ENCODE results near the gene UBAC2. TPM values are rescaled to one million over a fixed set of nuclear protein-coding genes. Genes with fewer than 3 reads are reported as not detected.

UBAC2 gene
- total and polyA plus RNA-seq, 2 of the 8 experiments (the other 6 are each of a cell fraction or from before 2014, with no cell fraction given) = 75.9 to 76.9 TPM

DNA sequence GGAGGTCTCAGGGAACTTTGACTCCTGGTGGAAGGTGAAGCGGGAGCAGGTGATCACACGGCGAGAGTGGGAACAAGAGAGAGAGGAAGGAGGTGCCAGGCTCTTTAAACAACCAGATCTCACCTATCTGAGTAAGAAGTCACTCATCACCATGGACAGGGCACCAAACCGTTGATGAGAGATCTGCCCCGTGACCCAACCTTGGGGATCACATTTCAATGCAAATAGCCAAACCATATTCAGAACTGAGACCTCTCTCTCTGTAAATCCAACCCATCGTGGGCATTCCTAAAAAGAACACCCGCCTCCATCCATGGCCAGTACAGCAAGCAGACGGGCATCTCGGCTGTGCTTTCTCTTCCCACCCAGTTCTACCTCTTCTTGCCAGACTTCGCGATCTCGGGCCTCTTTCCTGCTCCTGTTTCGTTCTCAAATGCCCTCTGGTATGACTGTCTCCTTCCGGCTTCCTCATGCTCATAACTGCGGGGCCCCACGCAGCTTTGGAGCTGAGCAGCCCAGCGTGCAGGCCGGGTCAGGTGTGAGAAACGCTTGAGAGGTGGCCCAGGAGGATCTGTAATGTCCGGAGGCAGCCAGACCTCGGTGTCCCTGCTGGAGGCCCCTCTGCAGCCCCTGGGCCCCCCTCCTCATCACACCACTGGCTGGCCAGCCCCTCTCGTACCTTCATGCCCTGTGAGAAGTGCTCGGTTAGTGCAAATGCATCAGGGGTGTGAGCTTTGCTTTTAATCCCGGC, 203.5 kb downstream of the UBAC2 start:
- H4K8ac ChIP-seq (ENCODE audit: extremely low read depth, insufficient read depth, low read length) = no peak overlapping the region
- ChIA-PET CTCF (ENCODE audit: partially characterized antibody) (interaction anchor here (0.9 to 2.0 kb wide), 9 partner anchors 14 to 250 kb away, joined by 3 to 11 read pairs (median 4); no protein-coding TSS in a partner anchor), POLR2A (ENCODE audit: partially characterized antibody) (no interaction called here)
- no peaks in the 10 kb centered on the region for H4K20me1 ChIP-seq (replicated peaks in 1 of 2; ENCODE audit: control insufficient read depth in 1 of 2, insufficient read depth in 2 of 2, low read length in 2 of 2)
- H3K36me3 ChIP-seq (ENCODE audit: control insufficient read depth in 2 of 4, insufficient read depth in 4 of 4, low read length in 3 of 4) = no peaks in the 10 kb centered on the region
- H4K91ac ChIP-seq (replicated peaks; ENCODE audit: insufficient read length, low read length) = no peak overlapping the region
- no peaks in the 10 kb centered on the region for H3K79me2 ChIP-seq (ENCODE audit: control insufficient read depth in 1 of 2, insufficient read depth in 2 of 2, low read length in 2 of 2)
- H3K4ac ChIP-seq (replicated peaks; ENCODE audit: insufficient read length, low read depth, low read length) = no peak overlapping the region
- DNase-seq (ENCODE audit: low read depth in 1 of 2, low spot score in 2 of 2) (no peak), FAIRE-seq (no peak)
- no peak overlapping the region for H3K18ac ChIP-seq (ENCODE audit: extremely low read depth, low read length)
- no peak overlapping the region for H3K14ac ChIP-seq (ENCODE audit: insufficient read length)
- H3K23me2 ChIP-seq (ENCODE audit: low read depth, low read length) = no peaks in the 10 kb centered on the region
- no peak overlapping the region for H2BK5ac ChIP-seq (ENCODE audit: low read depth, low read length)
- no peak overlapping the region for H2AK5ac ChIP-seq (ENCODE audit: low read depth, low read length)
- no peak overlapping the region for H3K9ac ChIP-seq (replicated peaks in 1 of 4; ENCODE audit: extremely low read depth in 1 of 4, low read depth in 3 of 4, low read length in 3 of 4)
- no peak overlapping the region for H3K56ac ChIP-seq (replicated peaks; ENCODE audit: insufficient read length, low read depth, low read length)
- no peak overlapping the region for H2BK15ac ChIP-seq (ENCODE audit: low read length)
- no peaks in the 10 kb centered on the region; a peak in 1 of 7 replicates for H3K4me1 ChIP-seq (replicated peaks in 1 of 4; ENCODE audit: control insufficient read depth in 3 of 4, insufficient read depth in 4 of 4, low read length in 3 of 4)
- peak overlapping the region; percentile 78; the same call in 1 of the 2 replicates for H2AFZ ChIP-seq (ENCODE audit: low read length)
- H2BK120ac ChIP-seq (replicated peaks; ENCODE audit: low read depth, low read length) = no peak overlapping the region
- H2BK20ac ChIP-seq (ENCODE audit: low read length) = no peak overlapping the region
- no peaks in the 10 kb centered on the region for H3K79me1 ChIP-seq (ENCODE audit: low read depth, low read length)
- no peak overlapping the region for H3K4me3 ChIP-seq (ENCODE audit: extremely low read depth in 1 of 4, insufficient read depth in 2 of 4, low read depth in 3 of 4, low read length in 4 of 4)
- H2BK12ac ChIP-seq (ENCODE audit: low read depth, low read length) = no peak overlapping the region
- H3K27ac ChIP-seq (ENCODE audit: low read depth, low read length) = no peak overlapping the region
- TF ChIP-seq POLR2AphosphoS5 (IDR thresholded peaks at IDR 0.05; ENCODE audit: low read depth, low read length) (no peak), HDAC2 (IDR thresholded peaks at IDR 0.05; ENCODE audit: borderline replicate concordance in 1 of 2, low read depth in 2 of 2, low read length in 2 of 2) (no peak), BRCA1 (IDR thresholded peaks at IDR 0.05; ENCODE audit: low read depth, low read length) (no peak), BACH1 (IDR thresholded peaks at IDR 0.05; ENCODE audit: low read length) (no peak), NRF1 (IDR thresholded peaks at IDR 0.05; ENCODE audit: low read depth, low read length) (no peak), TCF12 (IDR thresholded peaks at IDR 0.05; ENCODE audit: low read depth, low read length) (no peak), KDM1A (IDR thresholded peaks at IDR 0.05; ENCODE audit: borderline replicate concordance, low read length) (no peak)
- TF ChIP-seq, protein P1, sequence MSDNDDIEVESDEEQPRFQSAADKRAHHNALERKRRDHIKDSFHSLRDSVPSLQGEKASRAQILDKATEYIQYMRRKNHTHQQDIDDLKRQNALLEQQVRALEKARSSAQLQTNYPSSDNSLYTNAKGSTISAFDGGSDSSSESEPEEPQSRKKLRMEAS (IDR thresholded peaks at IDR 0.05) = no peak
- no peak overlapping the region for H3K23ac ChIP-seq (ENCODE audit: insufficient read length)
- no peak overlapping the region for H3K4me2 ChIP-seq (ENCODE audit: insufficient read depth in 1 of 2, low read depth in 2 of 2, low read length in 2 of 2)
- WGBS, 2 experiments (ENCODE audit: extremely low coverage in 1 of 2, insufficient coverage in 1 of 2, insufficient read length in 1 of 2, insufficient replicate concordance in 2 of 2, low coverage in 1 of 2, low lambda C conversion rate in 2 of 2, missing lambda C conversion rate in 1 of 2) = 79% methylated on average over 24 of the region's 24 CpGs; no CpG with 5 or more reads in 1 of the 2 experiments
- H3K9me3 ChIP-seq (ENCODE audit: insufficient read depth in 2 of 2, low read depth in 1 of 2, low read length in 1 of 2) = no peaks in the 10 kb centered on the region
- no peak overlapping the region for H4K5ac ChIP-seq (ENCODE audit: insufficient read length, low read depth, low read length)
- H3K27me3 ChIP-seq (replicated peaks in 1 of 4; ENCODE audit: control insufficient read depth in 3 of 4, extremely low read depth in 1 of 4, insufficient read depth in 3 of 4, low read length in 3 of 4) = peaks cover 0 to 2% (median 0%) of the 10 kb centered on the region in 4 experiments; a peak in 1 of 7 replicates
